GM12878 (cell line): ENCODE data around the gene WASF2. TPM values are rescaled to one million over a fixed set of nuclear protein-coding genes. Genes with fewer than 3 reads are reported as not detected.

Experiments used
- ATAC-seq: fragments of 200-7000 bp; cut with Tn5 transposase; 3 replicates; pipeline ENCODE4 v1.9.1; 2020; ENCODE audit warnings: mild to moderate bottlenecking, moderate library complexity
- BruUV-seq: library from RNA; stranded (reverse); fragments of 400-500 nt; replicated peaks from 2 replicates; lab custom pipeline; 2021; lab: Mats Ljungman, UMichigan
- CTCF ChIA-PET: fragments of 300-600 bp; sonication (Branson Sonifier 250); formaldehyde crosslinking; extraction: SDS; loops from one replicate; lab custom pipeline; 2021; ENCODE audit warnings: inconsistent platforms; lab: Yijun Ruan, JAX
- POLR2A ChIA-PET: fragments of 350-600 bp; formaldehyde crosslinking; extraction: SDS; loops from one replicate; lab custom pipeline; 2021; ENCODE audit warnings: inconsistent platforms; lab: Charles Lee
- RAD21 ChIA-PET: fragments of 300-600 bp; sonication (Branson Sonifier 250); formaldehyde crosslinking; loops from one replicate; lab custom pipeline; 2023; ENCODE audit warnings: antibody characterized with exemption; ENCODE audit not compliant: unreplicated experiment; lab: Charles Lee
- SMC1A ChIA-PET: fragments of 300-600 bp; sonication (Branson Sonifier 250); formaldehyde crosslinking; loops from one replicate; lab custom pipeline; 2023; ENCODE audit not compliant: unreplicated experiment, uncharacterized antibody; lab: Charles Lee
- DNase-seq: peaks from one replicate; pipeline ENCODE4 v3.0.0-alpha.2; 2011; ENCODE audit warnings: low read depth, low spot score
- FAIRE-seq: peaks from 3 replicates; lab custom pipeline; 2011; peaks lifted over from hg19 to GRCh38; lab: Jason Lieb, UNC
- H2AFZ ChIP-seq: 2 replicates; pipeline ENCODE4 v1.6.0; 2011; ENCODE audit warnings: low read depth, low read length, control low read depth; ENCODE audit not compliant: control insufficient read depth
- H3K27ac ChIP-seq: 2 replicates; pipeline ENCODE4 v1.5.1; 2011; ENCODE audit warnings: control low read depth; ENCODE audit not compliant: control insufficient read depth, insufficient read depth
- H3K27me3 ChIP-seq, 2 experiments: replicated peaks in 1 of 2; 2 replicates each; pipeline versions ENCODE4 v1.6.0 to v1.6.1; 2011; ENCODE audit warnings: low read length in 1 of 2; ENCODE audit not compliant: control insufficient read depth in 2 of 2, insufficient read depth in 2 of 2
- H3K36me3 ChIP-seq, 2 experiments: 2 replicates each; pipeline ENCODE4 v1.5.1; 2011; ENCODE audit warnings: low read length in 1 of 2; ENCODE audit not compliant: control insufficient read depth in 2 of 2, insufficient read depth in 2 of 2
- H3K4me1 ChIP-seq: 2 replicates; pipeline ENCODE4 v1.6.1; 2011; ENCODE audit warnings: mild to moderate bottlenecking, low read length, moderate library complexity, mixed read lengths; ENCODE audit not compliant: control insufficient read depth, insufficient read depth
- H3K4me2 ChIP-seq: 2 replicates; pipeline ENCODE4 v1.6.0; 2011; ENCODE audit warnings: control low read depth; ENCODE audit not compliant: control insufficient read depth, insufficient read depth
- H3K4me3 ChIP-seq: fragments of 200-600 bp; sonication (generic); 2 replicates; pipeline ENCODE4 v1.5.1; 2016
- H3K79me2 ChIP-seq: 2 replicates; pipeline ENCODE4 v1.6.0; 2011; ENCODE audit warnings: low read length; ENCODE audit not compliant: control insufficient read depth, insufficient read depth
- H3K9ac ChIP-seq: 2 replicates; pipeline ENCODE4 v1.8.0; 2011; ENCODE audit warnings: low read length, control low read depth, mixed read lengths; ENCODE audit not compliant: control insufficient read depth, insufficient read depth
- H3K9me3 ChIP-seq: replicated peaks from 3 replicates; pipeline ENCODE4 v1.5.1; 2011; ENCODE audit warnings: mild to moderate bottlenecking, low read length; ENCODE audit not compliant: control insufficient read depth, insufficient read depth
- H4K20me1 ChIP-seq: 2 replicates; pipeline ENCODE4 v1.6.0; 2011; ENCODE audit not compliant: control insufficient read depth, insufficient read depth
- CHD2 ChIP-seq: IDR thresholded peaks from 2 replicates; pipeline ENCODE4 v1.6.1; 2011; ENCODE audit warnings: low read depth, low read length, improper control_type of control experiment, borderline replicate concordance
- IKZF1 ChIP-seq: fragments of 450-650 bp; conservative IDR thresholded peaks from 2 replicates; pipeline ENCODE4 v1.6.1; 2017; ENCODE audit warnings: antibody characterized with exemption, mild to moderate bottlenecking
- NRF1 ChIP-seq: conservative IDR thresholded peaks from 2 replicates; pipeline ENCODE4 v1.6.1; 2011; ENCODE audit warnings: mild to moderate bottlenecking, low read depth, low read length, improper control_type of control experiment
- ZBTB11 ChIP-seq: fragments of 450-650 bp; formaldehyde crosslinking; IDR thresholded peaks from 2 replicates; pipeline ENCODE4 v1.5.0; 2022; ENCODE audit warnings: mild to moderate bottlenecking, missing genetic modification characterization
- WGBS: methylation state at CpG from one replicate; pipeline ENCODE4 v1.1.6; 2016; ENCODE audit warnings: low lambda C conversion rate; ENCODE audit not compliant: insufficient replicate concordance, insufficient coverage; ENCODE audit errors: missing lambda C conversion rate; 5-methylcytosine and 5-hydroxymethylcytosine counted together
- in situ Hi-C: fragments of 300-500 bp; cut with MboI; formaldehyde crosslinking; loops from 9 replicates; pipeline ENCODE4 v1.14.3; 2018; ENCODE audit warnings: mixed read lengths
- intact Hi-C: fragments of 100-400 bp; cut with micrococcal nuclease; formaldehyde crosslinking; loops from one replicate; pipeline ENCODE4 v1.14.2; 2022; ENCODE audit not compliant: unreplicated experiment
- polyA plus RNA-seq, 11 experiments: library from polyadenylated mRNA; depleted of rRNA in 4 of 11; unstranded in 6 of 11; stranded (reverse) in 5 of 11; fragments of >200 nt; fragmentation: Nextera tagmentation in 4 of 11; fragmentation: Illumina TruSeq in 1 of 11; extraction: Ambion mirVana in 4 of 11; extraction: Trizol in 1 of 11; gene quantifications; 1 replicate in 1 of 11; 2 replicates in 10 of 11; pipeline versions ENCODE4 v1.2.1 to v1.2.3, GENCODE V29; 2011 to 2016; ENCODE audit warnings: inconsistent platforms in 2 of 11, missing spikeins in 2 of 11, low read depth in 1 of 11
- total RNA-seq, 4 experiments: library from RNA; depleted of rRNA in 3 of 4; stranded (reverse); fragments of >200 nt in 3 of 4; fragmentation: Illumina TruSeq in 1 of 4; extraction: Trizol in 1 of 4; gene quantifications; 2 replicates each; pipeline versions ENCODE4 v1.2.1 to v1.2.3, GENCODE V29; 2013 to 2021

Gene WASF2
- total and polyA plus RNA-seq, 10 of the 15 experiments (the other 5 are each of a cell fraction or from before 2014, with no cell fraction given), result 7.0 to 111 (median 37.1) TPM

- Histone ChIP-seq H3K4me3 (no peak overlapping the region), H3K9ac (no peak overlapping the region), H2AFZ (no peak overlapping the region), H3K36me3 (no peaks in the 10 kb centered on the region), H3K9me3 (no peaks in the 10 kb centered on the region), H3K27me3 (no peaks in the 10 kb centered on the region), H3K79me2 (peaks cover 4% of the 10 kb centered on the region; the same call in 1 of the 2 replicates), H4K20me1 (no peaks in the 10 kb centered on the region), H3K4me1 (peaks cover 29% of the 10 kb centered on the region), H3K27ac (no peak overlapping the region), H3K4me2 (no peak overlapping the region)
- TF ChIP-seq IKZF1, result no peak
- no peak for TF ChIP-seq NRF1
- no peak for TF ChIP-seq CHD2
- TF ChIP-seq ZBTB11, result no peak
- intact Hi-C loops, result no loop called here
- in situ Hi-C loops, result no loop called here
- no TSS peak for BruUV-seq
- DNase-seq (no peak), ATAC-seq (no peak), FAIRE-seq (no peak)
- RAD21 ChIA-PET, result interaction anchor here (1.1 kb wide), 1 partner anchor 84 kb away, joined by 4 read pairs; no protein-coding TSS in a partner anchor
- POLR2A ChIA-PET, result interaction anchor here (0.5 kb wide), 1 partner anchor 201 kb away, joined by 5 read pairs; no protein-coding TSS in a partner anchor
- SMC1A ChIA-PET, result interaction anchor here (0.7 to 1.8 kb wide), 3 partner anchors 15 to 110 kb away, joined by 3 to 6 read pairs (median 3); partner anchors contain the start of gene WASF2
- CTCF ChIA-PET, result interaction anchor here (0.5 kb wide), 1 partner anchor 22 kb away, joined by 3 read pairs; no protein-coding TSS in a partner anchor
- WGBS, result 77% methylated on average over 31 of the region's 31 CpGs
Measured at GRCh38 chr1:27522432-27523336, 32.7 kb upstream of the WASF2 start.
